CD4-positive, alpha-beta T cell treated with Interleukin-17A for 4 hours (primary cell): ENCODE measurements around the gene AOPEP.

Experiments used
- DNase-seq: peaks from one replicate; pipeline ENCODE4 v3.0.0-alpha.2; 2020; ENCODE audit warnings: mixed read lengths

The AOPEP gene

DNA sequence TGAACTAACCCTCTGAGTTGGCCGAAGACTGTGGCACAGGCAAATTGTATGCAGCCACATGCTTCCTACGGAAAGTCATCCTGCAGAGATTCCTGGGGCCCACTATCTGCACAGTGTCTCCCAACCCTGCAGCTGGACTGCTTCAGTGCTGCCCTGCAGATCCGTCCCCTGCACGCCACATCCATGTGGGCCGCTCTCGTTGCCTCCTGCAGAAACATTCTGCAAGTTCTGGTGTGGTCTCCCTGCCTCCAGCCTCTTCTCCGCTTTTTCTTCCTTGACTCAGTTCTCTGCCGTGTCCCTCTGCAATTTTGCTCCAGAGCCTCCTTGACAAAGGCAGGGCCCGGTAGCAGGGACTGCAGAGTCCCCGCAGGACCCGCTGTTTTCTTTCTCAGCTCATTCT is 249.0 kb downstream of the AOPEP start:
- DNase-seq: no peak

DNA sequence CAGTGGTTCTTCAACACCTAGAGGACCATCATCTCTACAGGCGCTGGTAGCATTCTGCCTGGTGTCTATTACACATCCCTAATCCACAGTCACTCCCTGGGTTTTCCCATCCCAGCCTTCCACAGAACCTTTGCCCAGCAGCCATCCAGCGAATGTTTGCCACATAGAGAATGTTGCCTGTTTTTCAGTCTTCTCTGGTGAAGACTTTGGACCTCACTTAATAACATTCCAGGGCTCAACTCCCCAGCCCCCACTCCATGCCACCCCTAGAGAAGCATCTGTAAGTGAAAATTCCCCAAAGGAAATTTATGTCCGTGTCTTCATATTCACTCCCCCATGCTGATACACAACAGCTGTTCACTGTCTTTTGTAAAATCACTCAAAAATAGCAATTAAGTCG is 249.6 kb downstream of the AOPEP start:
- DNase-seq: no peak

DNA sequence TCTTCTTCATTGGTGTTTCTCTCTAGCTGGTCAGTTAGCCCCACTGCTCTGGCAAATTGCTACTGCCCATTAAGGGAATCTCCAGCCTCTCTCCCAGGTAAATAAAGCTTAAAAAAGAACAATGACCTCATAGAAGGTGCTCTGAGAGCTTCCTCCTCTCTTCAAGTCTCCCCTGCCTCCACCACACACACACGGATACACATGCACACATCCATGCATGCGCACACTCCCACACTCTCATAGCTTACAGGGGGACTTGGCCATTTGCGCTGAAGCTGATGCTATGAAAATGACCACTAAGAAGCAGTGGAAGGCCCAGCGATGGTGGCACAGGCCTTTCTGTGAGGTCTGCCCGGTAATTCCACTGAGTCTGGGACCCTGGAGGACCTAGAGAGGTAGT is 250.9 kb downstream of the AOPEP start:
- no peak for DNase-seq

DNA sequence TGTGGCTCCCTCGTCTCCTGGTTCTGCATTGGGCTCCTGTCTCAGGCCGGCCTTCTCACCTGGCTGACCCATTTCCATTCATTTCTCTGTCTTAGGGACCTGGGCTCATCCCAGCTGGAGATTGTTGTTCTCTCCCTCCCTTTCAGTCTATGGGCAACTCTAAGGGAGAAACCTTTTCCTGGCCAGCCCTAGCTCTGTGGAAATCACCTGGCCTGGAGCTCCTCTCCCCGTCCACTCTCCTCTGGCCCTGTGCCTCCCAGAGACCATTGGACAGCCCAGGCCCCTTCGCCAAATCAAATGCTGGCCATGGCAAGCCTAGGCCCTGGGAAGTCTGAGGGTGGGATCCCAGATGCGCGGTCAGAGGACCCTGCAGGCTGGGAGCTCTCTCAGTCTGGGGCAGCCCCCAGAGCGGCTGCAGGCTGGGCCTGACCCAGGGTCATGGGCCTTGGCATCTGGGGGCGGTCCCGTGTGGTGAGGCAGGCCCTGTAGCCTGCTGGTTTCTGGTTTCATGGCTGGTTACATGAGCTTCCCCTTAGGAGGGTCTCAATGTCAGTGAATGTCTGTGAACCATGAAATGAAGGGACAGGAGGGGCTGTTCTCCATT is 253.5 kb downstream of the AOPEP start:
- no peak for DNase-seq

DNA sequence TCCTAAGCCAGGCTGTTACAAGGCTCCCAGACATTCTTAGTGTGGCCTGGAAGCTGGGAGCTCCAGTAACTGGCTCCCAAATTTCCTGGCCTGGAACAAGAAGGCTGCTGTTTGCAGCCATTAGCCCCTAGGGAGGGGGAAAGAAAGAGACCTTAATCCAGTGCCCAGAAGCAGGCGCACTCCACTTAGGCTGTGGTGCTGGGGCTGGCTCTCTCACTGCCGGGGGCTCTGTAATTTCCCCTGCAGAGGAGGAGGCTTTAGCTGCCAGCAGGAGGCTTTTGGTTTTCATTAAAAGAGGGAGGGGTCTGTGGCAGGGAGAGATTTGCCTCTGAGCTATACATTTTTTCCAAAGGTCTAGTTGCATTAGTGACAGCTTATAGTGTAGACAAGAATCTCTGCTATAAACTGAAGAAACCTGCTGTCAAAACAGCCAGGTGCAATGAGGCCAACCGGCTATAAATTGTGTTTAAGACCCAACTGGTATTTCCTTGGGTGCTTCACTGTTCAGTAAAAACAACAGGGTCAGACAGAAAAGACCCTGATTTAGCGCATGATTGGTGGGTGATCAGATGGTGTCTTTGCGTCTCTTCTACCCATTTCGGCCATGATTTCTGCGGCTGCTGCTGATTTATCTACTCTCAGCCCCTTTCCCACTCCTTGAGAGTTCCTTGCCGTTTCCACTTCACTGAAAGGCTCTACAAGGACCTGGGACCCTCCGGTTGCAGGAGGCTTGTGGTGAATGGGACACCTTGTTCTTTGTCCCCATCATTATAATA is 254.6 kb downstream of the AOPEP start:
- no peak for DNase-seq

DNA sequence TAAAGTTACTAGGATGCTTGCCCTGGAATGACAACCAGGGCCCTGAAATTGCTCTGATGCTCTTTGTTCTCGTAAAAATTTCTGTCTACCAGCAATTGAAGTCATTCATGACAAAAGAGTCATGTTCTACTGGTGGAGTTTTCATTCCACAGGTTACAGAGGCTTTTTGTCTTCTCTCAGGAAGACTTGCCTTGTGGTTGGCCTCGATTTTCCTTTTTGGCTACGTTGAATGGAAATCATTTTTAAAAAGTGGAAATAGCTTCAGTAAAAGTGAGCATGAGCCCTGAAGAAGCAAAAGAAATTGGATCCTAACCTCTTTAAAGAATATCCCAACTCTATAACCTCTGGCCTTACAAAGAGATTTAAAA is 255.2 kb downstream of the AOPEP start:
- no peak for DNase-seq

DNA sequence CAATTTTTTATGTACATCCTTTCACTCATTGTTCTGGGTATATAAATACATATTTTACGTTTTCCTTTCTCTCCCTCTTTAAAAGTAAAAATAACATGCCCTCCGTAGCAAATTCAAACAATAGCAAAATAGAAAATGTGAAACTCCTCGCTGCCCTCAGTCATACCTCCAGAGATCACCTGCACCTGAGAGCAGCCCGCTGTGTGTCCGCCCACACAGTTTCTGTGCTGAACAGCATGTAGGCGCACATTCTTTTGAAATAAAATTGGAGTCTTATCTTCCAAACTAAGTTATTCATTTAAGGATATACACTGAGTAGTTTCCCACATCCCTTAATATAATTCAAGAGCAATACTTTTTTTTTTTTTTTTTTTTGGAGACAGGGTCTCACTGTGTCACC is 255.7 kb downstream of the AOPEP start:
- no peak for DNase-seq

DNA sequence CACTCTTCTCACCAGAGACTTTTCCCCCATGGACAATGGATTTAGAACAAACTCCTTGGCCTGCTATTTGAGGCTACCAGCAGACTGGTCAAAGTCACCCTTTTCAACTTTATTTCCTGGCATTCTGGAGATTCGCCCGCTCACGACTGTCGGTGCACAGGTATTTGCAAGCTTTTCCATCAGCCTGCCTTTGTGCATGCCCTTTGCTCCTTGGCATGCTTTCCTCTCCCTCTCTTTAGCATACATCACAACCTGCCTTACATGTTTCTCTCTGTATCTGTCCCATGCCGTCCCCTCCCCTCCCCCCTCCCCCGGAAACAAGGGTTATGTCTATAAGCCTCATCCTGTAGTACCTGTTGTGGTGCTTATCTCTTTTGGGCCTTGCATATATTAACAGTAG is 257.1 kb downstream of the AOPEP start:
- no peak for DNase-seq

DNA sequence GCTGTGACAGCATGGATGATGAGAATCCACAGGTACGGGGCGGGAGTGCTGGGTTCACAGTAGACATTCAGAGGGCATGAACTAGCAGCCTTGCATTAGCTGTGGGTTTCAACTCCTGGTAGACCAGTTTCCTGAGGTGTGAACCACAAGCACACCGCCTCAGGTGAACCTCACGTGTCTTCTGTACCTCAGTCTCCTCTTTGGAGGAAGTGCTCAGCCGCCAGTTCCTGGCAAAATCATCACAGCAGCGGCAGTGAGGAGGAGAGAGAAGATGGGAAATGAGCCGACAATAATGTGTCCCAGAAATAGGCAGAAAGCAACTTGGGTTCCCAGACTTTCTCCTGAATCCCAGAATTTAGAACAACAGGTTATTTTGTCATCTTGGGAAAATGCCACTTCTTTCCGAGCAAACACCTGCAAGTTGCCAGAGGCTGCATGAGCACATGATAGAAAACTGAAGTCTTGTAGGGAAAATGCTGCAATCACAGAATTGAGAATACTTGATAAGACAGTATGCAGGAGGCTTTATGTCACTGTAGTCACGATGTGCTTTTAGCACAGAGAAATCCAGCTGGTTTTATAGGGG is 258.5 kb downstream of the AOPEP start:
- no peak for DNase-seq

DNA sequence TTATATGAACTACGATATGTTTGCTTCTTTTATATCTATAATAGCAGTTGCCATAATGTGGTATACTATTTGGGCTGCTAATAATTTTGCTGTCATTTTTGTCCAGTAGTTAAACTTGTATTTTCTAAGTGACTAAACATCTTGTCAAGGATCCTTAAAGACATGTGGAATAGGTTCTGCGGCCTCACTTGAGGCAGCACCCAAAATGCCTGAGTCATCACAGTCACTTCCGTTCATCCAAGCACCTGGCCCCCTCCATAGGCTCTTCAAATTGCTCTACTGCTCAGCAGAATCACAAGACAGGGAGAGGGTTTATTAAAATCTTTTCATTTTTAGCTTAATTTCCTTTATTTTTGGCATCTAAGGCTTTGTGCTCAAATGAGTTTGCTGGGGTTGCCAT is 259.1 kb downstream of the AOPEP start:
- DNase-seq: no peak

DNA sequence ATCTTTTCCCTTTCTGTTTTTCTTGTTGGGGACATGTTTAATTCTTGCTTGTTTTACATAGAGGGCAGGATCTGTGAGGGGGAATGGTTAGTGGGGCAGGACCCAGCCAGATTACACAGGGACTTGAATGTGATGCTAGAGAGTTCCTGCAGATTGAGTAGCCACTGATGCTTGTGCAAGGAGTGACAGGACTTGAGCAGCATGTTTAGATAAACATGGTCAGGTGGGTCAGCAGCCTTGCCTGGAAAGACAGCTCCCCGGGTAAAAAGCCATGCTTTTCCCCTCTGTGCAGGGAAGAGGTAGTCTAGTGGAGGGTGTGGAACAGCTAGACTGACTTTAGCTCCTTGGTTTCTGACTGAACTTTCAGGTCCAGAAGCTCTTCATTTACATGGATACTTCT is 261.2 kb downstream of the AOPEP start:
- no peak for DNase-seq

DNA sequence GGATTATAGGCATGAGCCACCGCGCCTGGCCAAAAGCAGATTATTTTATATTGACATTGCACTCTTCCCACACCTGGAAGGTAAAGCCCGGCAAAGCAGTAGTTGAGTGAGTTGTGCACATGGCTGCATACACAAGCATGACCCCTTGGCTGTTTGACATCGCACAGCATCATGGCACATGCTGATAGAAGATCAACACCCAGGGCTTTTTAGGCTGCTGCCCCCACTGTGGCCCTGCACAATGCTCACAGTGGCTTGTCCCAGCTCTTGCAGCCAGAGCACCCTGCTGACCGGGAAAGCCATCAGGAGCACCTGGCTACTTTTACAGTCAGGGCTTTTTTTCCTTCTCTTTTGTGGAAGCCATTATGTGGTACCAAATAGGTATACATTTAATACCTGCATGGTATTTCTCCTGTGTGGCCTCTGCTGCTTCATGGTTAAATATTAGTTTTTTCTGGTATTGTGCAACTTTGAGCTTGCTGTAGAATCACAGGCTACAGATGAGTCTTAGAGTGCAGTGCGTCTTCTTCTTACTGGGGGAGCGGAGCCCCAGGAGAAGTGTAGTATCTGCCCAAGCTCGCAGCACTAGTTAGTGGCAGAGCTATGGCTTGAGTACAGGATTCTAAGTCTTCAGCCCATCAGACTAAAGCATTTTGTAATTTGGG is 264.5 kb downstream of the AOPEP start:
- no peak for DNase-seq

DNA sequence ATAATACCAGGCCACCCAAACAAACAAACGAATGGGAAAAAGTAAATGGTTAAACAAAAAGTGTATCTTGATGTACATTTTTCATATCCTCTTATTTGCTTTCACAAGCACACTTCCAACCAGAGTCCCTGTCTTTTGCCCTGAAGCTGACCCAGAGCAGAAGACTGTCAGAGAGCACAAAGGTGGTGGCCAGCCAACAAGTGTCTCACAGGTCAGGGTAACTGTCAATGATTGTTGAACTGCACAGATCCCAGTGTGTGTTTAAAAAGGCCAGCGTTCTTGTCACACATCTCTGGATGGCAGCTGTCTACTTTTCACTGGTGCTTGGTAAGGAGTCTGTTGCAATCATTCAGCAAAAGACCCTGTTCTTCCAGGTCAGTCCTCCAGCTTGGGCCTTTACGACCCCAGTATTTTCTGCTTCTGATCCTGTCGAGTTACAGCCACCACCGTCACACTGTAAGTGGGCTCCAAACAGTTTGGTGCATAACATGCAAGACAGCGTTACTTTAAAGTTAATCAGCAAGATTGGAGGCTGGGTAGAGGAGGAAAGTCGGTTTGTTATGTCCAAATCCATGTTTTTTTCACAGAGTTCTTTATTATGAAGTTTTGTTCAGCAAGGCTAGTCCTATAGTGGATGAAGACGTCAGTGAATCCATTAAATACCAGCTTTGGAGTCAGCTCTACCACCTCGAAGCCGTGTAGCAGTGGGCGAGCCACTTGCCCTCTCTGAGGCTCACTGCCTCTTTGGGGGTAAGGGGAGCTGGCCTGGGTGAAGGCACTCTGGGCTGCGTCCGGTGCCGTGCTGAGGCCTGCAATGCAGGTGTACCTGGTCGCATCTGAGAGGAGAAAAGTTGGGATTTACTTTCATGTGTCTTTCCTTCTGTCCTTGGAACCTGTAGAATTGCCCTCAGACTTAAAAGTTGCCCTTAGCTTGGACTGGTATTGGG is 265.7 kb downstream of the AOPEP start:
- DNase-seq: no peak

DNA sequence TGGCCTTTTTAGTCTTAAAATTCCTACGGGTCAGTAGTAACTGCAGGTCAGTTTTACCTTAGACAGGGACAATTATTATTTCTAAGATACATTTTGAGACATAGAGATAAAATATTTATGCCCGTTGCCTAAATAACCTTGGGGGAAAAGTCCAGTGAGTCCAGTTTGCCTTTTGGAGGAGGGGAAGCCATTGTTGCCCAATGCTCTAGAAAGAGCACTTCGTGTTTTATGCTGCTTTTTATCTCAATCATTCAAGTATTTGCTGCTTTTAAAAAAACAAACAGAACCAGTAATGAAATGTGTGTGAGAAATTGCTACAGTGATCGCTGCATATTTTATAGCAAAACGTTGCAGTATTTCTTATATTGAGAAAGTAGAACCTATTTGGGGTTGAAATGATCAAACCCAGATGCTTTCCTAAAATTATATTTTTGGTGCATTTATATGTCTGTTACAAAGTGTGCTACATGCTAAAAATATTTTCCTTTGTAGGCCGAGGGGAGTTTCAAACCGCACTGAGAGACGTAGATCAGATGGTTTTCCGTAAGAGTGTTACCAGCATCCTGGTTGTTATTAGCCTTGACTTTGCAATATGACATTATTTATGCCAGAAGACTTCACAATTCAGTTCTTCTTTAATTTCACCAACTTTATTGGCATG is 266.8 kb downstream of the AOPEP start:
- DNase-seq: no peak

DNA sequence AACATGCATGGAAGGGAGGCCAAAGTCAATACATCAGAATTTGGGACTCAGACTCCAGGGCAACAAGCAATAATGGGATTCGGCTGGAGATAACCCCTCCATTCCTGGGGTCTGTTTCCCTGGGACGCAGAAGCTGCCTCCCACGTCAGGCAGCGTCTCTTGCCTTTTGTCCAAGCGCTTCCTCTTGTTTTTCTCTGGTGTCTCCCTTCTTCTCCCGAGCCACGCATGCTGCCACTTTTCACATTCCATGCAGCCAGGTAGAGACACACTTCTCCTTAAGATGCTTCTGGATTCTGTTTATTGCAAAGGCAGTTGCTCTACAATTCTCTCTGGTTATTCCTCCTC is 267.3 kb downstream of the AOPEP start:
- DNase-seq: no peak

DNA sequence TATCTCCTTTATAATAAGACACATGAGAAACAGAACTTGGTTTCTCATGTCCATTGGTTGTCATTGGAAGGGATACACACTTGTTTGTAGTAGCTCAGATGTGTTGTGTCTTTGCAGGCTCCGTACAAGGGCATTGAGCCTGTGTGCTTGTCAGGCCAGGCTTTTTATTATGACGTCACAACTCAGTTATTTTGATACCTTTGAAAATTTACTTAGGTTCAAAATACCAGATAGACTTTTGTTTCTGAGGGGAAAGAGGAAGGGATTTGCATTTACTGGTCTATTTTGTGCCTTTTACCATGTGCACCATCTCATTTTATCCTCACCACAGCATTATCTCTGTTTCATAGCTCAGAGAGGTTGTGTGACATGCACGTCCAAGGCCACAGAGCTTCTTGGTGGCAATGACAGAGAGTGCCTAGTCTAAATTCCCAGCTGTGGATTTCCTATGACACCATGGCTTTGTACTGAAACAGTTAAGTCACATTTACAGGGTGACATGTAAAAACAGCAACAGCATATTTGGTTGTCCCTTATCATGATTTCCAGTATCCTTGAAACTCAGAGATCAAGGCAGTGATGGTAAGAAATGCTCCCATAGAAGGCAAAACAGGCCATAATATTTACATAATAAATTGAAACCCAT is 268.7 kb downstream of the AOPEP start:
- DNase-seq: no peak

DNA sequence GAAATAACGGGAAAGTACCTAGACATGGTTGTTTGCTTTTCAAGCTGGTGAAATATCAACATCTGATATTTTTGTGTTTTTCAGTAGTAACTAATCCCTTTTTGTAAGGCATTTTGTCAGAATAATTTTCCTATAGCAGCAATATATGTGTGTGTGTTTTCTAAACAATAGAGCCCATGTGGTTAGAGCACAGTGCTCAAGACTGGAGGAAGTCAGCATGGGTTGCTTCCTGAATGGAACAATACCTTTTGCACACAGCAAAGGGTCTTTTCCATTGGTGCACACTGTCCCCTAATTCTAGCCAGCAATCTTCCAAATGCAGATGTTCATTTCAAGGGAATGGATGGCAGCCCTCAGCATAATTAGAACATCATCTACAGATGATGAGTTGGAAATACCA is 270.1 kb downstream of the AOPEP start:
- no peak for DNase-seq

DNA sequence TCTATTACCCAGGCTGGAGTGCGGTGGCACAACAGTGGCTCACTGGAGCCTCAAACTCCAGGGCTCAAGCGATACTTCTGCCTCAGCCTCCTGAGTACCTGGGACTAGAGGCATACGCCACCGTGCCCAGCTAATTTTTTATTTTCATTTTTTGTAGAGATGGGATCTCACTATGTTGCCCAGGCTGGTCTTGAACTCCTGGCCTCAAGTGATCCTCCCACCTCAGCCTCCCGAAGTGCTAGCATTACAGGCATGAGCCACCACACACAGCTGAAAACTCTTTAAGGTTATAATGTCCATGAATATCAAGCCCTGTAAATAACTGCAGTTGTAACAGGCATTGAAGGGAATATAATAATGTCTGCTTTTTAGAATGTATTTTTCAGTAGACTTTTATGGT is 271.2 kb downstream of the AOPEP start:
- DNase-seq: no peak

DNA sequence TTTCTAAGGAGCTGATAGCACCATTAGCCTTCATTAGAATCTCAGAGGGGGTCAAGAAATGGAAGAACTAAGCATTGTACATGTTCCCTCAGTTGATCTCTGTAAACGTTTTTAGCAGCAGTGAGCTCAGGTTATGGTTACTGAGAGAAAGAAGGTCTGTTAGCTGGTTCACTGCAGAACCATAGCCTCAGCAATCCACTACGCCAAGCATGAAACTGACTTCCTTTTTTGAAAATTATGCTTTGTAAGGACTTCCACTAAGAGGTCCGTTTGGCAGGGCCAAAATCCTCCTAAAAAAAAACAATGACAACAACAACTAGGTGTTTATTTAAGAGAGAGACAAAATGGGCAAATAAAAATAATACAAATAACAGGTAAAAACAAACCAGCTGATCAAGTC is 273.3 kb downstream of the AOPEP start:
- no peak for DNase-seq

DNA sequence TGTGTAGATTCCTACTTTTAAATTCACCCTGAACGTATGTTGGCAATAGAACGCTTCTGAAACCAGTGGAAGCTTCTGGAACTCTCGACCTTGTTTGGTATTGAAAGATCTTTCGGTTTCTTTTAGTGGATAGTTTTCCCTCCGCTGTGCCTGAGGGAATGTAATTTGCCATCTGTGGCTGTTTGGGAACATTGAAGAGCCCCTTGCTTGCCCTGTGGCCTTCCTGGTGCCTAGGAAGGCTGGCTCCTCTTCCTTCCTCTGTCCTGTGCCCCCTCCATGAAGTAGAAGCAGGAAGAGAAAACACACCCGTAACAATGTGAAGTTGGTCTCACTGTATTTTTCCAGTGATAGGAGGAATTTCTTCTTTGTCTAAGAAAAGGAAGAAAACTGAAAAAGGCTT is 274.3 kb downstream of the AOPEP start:
- no peak for DNase-seq

DNA sequence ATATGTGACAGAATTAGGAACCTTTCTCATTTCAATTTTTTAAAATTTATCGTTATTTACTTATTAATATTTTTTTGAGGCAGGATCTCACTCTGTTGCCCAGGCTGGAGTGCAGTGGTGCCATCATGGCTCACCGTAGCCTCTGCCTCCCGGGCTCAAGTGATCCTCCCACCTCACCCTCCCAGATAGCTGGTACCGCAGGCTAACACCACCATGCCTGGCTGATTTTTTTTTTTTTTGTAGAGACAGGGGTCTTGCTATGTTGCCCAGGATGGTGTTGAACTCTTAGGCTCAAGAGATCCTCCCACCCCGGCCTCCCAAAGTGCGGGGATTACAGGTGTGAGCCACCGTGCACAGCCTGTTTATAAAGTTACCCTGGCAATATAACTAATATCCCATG is 275.2 kb downstream of the AOPEP start:
- DNase-seq: no peak
